Peyer's patch (tissue), 4 donors: Measurements from ENCODE around the gene CELF4. TPM values are rescaled to one million over a fixed set of nuclear protein-coding genes. Genes with fewer than 3 reads are reported as not detected.

Experiments
- DNase-seq, 3 donors: peaks; one replicate each; pipeline ENCODE4 v3.0.0-alpha.2; 2017 to 2019
- H3K27ac ChIP-seq, 4 donors: fragments of 200-600 bp; sonication (generic); one replicate each; pipeline ENCODE4 v1.5.1; 2016 to 2019
- H3K27me3 ChIP-seq, 2 donors: fragments of 200-600 bp; sonication (generic); one replicate each; pipeline ENCODE4 v1.5.1; 2019
- H3K36me3 ChIP-seq, 3 donors: fragments of 200-600 bp; sonication (generic); one replicate each; pipeline ENCODE4 v1.5.1; 2016 to 2019
- H3K4me1 ChIP-seq, 4 donors: fragments of 200-600 bp; sonication (generic); one replicate each; pipeline ENCODE4 v1.5.1; 2016 to 2019
- H3K4me3 ChIP-seq, 4 donors: fragments of 200-600 bp; sonication (generic); 1 replicate in 3 of 4; 2 replicates in 1 of 4; pipeline ENCODE4 v1.5.1; 2016 to 2019; ENCODE audit warnings: mild to moderate bottlenecking in 1 of 4
- H3K9me3 ChIP-seq, 4 donors: fragments of 200-600 bp; sonication (generic); one replicate each; pipeline ENCODE4 v1.5.1; 2016 to 2019; ENCODE audit warnings: mild to moderate bottlenecking in 1 of 4
- POLR2A ChIP-seq, 2 donors: fragments of 450-650 bp; IDR thresholded peaks; one replicate each; pipeline ENCODE4 v1.5.1; 2017; ENCODE audit warnings: antibody characterized with exemption in 2 of 2, mild to moderate bottlenecking in 2 of 2, moderate library complexity in 2 of 2
- total RNA-seq, 4 donors: library from RNA; depleted of rRNA; stranded (reverse); fragments of >200 nt; gene quantifications; one replicate each; pipeline ENCODE4 v1.1.0, GENCODE V29; 2016
- TF ChIP-seq, protein P1 (sequence below), 6 experiments: fragments of 450-650 bp in 4 of 6; fragments of 200-600 bp in 2 of 6; sonication (generic) in 1 of 6; IDR thresholded peaks; one replicate each; pipeline ENCODE4 v1.5.1; 2017 to 2019; ENCODE audit warnings: antibody characterized with exemption in 6 of 6, mild to moderate bottlenecking in 3 of 6, moderate library complexity in 1 of 6

CELF4 gene
- total RNA-seq, 4 donors from 2014 or later = 0.35 to 4.8 TPM; not detected in 2

DNA sequence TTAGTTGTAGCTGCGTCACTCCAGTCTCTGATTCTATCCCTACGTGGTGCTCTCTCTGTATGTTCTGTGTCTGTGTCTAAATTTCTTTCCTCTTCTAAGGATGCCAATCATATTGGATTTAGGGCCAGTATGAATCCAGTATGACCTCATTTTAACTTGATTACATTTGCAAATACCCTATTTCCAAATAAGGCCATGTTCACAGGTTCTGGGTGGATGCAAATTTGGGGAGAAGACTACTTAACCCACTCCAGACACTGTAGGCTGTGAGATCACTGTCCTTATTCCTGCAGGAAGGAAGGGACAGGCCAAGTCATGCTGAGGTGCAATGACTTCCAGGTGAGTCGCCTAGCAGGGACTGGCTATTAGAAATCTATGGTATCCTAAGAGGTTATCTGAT, 272.2 kb downstream of the CELF4 start:
- Histone ChIP-seq H3K4me1 (no peaks in the 10 kb centered on the region), H3K36me3 (no peaks in the 10 kb centered on the region), H3K9me3 (no peaks in the 10 kb centered on the region), H3K27me3 (no peaks in the 10 kb centered on the region), H3K27ac (no peak overlapping the region), H3K4me3 (no peak overlapping the region)
- TF ChIP-seq, protein P1, sequence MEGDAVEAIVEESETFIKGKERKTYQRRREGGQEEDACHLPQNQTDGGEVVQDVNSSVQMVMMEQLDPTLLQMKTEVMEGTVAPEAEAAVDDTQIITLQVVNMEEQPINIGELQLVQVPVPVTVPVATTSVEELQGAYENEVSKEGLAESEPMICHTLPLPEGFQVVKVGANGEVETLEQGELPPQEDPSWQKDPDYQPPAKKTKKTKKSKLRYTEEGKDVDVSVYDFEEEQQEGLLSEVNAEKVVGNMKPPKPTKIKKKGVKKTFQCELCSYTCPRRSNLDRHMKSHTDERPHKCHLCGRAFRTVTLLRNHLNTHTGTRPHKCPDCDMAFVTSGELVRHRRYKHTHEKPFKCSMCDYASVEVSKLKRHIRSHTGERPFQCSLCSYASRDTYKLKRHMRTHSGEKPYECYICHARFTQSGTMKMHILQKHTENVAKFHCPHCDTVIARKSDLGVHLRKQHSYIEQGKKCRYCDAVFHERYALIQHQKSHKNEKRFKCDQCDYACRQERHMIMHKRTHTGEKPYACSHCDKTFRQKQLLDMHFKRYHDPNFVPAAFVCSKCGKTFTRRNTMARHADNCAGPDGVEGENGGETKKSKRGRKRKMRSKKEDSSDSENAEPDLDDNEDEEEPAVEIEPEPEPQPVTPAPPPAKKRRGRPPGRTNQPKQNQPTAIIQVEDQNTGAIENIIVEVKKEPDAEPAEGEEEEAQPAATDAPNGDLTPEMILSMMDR (IDR thresholded peaks at IDR 0.05) = no peak
- DNase-seq = no peak

DNA sequence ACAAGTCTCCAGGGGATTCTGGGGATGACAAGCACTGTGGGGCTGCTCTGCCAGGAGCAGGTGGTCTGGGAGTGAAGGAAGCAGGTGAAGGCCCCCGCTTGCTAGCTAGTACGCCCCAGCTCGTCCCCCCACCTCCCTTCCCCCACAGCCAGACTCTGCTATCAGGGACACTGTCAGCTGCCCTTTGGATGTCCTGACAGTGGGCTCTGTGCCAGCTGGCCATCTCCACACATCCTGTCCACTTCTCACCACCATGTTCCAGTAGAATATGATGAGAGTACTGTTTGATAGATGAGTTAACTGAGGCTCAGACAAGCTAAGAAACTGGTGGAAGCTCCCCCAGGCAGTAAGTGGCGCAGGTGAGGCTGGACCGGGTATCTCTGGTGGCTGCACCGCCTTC, 276.2 kb downstream of the CELF4 start:
- no peaks in the 10 kb centered on the region for H3K36me3 ChIP-seq
- no peak for DNase-seq
- H3K4me1 ChIP-seq = no peaks in the 10 kb centered on the region
- no peak overlapping the region for H3K4me3 ChIP-seq
- no peak for TF ChIP-seq POLR2A (IDR thresholded peaks at IDR 0.05)
- TF ChIP-seq, protein P1 (IDR thresholded peaks at IDR 0.05) = no peak
- H3K27ac ChIP-seq = no peak overlapping the region
- no peaks in the 10 kb centered on the region for H3K9me3 ChIP-seq
- H3K27me3 ChIP-seq = no peaks in the 10 kb centered on the region

DNA sequence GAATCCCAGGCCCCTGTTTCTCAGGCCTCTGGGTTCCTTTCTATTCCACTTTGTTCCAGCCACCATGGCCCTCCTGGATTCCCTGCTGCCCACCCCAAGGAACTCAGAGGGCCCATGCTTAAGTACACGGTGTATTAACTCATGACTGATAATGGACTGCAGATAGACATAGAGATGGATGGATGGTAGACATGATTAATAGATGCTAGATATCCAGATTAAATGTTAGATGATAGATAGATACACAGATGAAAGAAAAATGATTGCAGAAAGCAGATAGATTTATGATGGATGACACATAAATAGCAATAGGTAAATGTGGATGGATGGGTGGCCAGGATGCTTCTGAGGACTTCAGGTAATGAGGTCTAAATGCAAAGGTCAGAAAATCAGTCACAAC, 278.0 kb downstream of the CELF4 start:
- no peak overlapping the region for H3K27ac ChIP-seq

DNA sequence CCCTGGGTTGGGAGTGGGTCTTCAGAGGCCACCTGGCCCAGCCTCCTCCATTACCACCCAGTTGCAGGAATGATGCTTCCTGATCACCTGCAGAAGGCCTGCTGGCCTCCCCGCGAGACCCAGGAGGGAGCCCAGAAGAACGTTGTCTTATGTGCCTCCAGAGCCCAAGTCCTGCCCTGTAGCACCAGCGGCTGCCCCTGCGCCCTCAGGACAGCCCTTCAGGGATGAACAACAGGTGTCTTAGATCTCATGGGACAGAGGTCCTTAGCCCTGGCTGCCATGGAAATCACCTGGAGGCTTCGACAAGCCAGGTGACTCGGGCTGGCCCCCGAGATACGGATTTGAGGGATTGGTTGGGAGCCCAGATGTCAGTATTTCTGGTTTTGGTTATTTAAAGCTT, 278.8 kb downstream of the CELF4 start:
- Histone ChIP-seq H3K27ac (no peak overlapping the region), H3K4me1 (no peaks in the 10 kb centered on the region), H3K4me3 (no peak overlapping the region), H3K9me3 (no peaks in the 10 kb centered on the region), H3K36me3 (no peaks in the 10 kb centered on the region), H3K27me3 (no peaks in the 10 kb centered on the region)
- TF ChIP-seq, protein P1 (IDR thresholded peaks at IDR 0.05) = no peak
- TF ChIP-seq POLR2A (IDR thresholded peaks at IDR 0.05) = no peak
- DNase-seq = no peak

More for the DNA sequence above, 278.0 kb downstream of the CELF4 start:
- no peaks in the 10 kb centered on the region for H3K27me3 ChIP-seq
- no peak overlapping the region for H3K4me3 ChIP-seq
- no peaks in the 10 kb centered on the region for H3K4me1 ChIP-seq
- no peak for TF ChIP-seq POLR2A (IDR thresholded peaks at IDR 0.05)
- TF ChIP-seq, protein P1 (IDR thresholded peaks at IDR 0.05) = no peak
- DNase-seq = no peak
- H3K36me3 ChIP-seq = no peaks in the 10 kb centered on the region
- no peaks in the 10 kb centered on the region for H3K9me3 ChIP-seq

DNA sequence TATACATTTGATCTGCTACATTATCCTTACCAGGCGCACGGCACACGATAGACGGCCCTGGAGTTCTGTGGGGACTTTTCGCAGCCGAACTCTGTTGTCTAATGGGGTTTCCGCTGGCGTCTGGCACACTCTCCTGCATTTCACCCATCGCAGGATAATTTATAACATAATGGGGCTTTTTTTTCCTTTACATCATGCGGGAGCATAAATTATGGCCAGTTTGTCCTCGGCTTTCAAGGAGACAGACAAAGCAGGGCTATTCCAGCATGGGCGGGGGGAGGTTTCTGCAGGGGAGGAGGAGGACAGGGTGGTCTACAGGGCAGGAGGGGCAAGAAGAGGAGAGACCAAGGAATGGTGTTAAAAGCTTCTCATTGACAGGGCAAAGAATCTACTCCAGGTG, 279.8 kb downstream of the CELF4 start:
- no peak overlapping the region for H3K27ac ChIP-seq
- TF ChIP-seq, protein P1 (IDR thresholded peaks at IDR 0.05) = no peak
- TF ChIP-seq POLR2A (IDR thresholded peaks at IDR 0.05) = no peak
- DNase-seq = no peak
- no peaks in the 10 kb centered on the region for H3K9me3 ChIP-seq
- H3K4me1 ChIP-seq = no peaks in the 10 kb centered on the region
- H3K36me3 ChIP-seq = no peaks in the 10 kb centered on the region
- no peaks in the 10 kb centered on the region for H3K27me3 ChIP-seq
- no peak overlapping the region for H3K4me3 ChIP-seq

DNA sequence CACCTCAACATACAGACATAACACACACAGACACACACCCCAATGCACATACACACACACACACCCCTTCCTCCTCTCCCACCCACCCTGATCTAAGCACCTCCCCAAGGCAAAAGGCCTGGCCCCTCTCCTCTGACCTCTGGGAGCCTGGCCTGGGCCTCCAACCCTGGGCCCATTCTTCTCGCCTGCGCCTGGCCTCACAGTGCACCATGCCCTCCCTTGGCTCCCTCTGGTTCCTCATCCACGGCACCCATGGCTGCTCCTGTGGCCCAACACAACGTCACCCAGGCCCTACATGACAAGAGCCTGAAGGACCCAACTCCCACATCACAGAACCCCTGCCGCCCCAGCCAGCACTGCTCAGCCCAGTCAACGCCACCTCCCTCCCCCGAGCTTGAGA, 281.3 kb downstream of the CELF4 start:
- no peaks in the 10 kb centered on the region for H3K36me3 ChIP-seq

More for the DNA sequence above, 281.3 kb downstream of the CELF4 start:
- H3K4me1 ChIP-seq = no peaks in the 10 kb centered on the region
- TF ChIP-seq, protein P1 (IDR thresholded peaks at IDR 0.05) = no peak
- TF ChIP-seq POLR2A (IDR thresholded peaks at IDR 0.05) = no peak
- H3K27me3 ChIP-seq = no peaks in the 10 kb centered on the region
- H3K27ac ChIP-seq = no peak overlapping the region
- H3K4me3 ChIP-seq = no peak overlapping the region
- H3K9me3 ChIP-seq = no peaks in the 10 kb centered on the region
- DNase-seq = no peak
